Measurements from ENCODE around the gene NKX1-2.

The NKX1-2 gene

DNA sequence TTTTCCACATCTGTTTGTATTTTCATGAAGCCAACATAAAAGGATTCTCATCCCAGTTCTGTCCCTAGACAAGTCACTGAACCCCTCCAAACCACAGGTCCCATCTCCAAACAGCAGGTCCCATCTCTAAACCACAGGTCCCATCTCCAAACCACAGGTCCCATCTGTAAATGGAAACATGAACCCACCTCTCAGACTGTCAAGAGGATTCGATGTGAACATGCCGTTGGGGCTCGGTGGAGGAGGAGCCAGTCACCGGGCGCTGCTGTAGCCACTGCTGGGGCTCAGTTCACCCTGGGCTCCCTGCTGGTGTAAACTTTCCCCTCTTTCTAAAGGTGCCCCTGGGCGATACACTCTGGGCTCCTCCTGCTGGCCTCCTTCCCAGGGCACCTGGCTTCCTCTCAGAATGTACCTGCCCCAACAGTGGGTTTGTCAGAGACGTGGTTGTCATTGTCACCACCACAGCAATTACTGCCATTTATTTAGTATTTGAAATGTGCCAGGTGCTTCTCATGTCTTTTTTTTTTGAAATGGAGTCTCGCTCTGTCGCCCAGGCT, 24.8 kb upstream of the NKX1-2 start:
- DNase-seq, result peak; percentile 3

DNA sequence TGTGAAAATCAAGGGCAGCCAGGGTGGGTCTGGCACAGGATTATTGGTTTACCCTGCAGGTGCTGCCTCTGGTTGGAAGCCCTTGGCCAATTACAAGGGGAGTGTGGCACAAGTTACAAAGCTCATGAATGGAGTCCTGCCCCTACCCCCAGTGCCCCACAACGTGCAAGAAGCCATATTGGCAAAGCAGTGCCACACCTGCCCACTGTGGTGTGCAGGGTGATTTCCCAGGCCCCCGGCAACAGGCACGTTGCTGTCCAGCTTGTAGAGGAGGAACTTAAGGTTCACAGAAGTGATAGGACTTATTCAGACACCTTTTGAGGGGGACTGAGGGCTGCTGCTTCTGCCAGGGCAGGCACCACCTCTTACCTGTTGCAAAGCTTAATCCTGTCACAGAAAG, 23.2 kb upstream of the NKX1-2 start:
- DNase-seq, result no peak

DNA sequence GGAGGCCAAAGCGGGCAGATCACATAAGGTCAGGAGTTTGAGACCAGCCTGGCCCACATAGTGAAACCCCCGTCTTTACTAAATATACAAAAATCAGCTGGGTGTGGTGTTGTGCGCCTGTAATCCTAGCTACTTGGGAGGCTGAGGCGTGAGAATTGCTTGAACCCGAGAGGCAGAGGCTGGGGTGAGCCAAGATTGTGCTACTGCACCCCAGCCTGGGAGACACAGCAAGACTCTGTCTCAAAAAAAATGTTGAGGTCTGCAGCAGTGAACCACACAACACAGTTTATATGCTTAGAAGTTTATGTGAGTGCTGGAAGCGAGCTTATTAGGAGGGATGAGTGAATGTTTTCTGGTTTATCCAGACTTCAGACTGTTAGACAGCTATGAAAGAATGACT, 22.2 kb upstream of the NKX1-2 start:
- DNase-seq, result no peak

DNA sequence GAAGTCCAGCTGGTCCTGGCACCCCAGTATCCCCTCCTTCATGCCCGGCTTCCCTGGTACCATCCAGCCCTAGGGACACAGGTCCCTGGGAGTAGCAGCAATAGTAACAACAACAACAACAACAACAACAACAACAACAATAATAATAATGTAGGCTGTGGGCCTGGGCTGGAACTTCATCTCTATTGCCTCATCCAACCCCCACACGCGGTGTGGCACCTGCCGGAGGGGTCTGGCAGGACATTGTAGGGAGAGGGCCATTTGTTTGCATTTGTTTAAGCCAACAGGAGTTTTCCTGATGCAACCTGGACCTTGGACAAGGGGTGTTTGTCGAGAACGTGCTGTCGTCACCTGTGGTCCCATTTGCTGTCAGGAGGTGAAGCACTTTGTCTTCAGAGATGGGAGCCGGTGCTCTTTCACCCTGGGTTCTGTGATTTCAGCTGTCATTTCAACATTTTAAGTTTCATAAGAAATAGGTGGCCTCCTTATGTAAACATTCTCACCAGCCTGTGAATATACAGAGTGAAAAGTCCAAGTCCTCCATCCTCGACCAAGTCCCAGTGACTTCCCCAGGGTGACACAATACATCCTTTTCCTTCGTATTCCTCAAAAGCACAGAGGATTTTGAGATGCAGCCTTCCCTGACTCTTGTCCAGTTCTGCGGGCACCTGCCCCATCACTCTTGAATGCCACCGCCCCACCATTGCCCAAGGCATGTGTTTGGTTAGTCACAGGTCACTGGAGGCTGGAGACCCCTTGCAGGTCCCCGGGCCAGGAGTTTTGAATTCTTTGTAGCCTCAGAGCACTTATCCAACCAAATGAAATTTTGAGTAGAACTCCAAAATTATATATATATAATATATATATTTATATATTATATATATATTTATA, 21.0 kb upstream of the NKX1-2 start:
- DNase-seq, result no peak

DNA sequence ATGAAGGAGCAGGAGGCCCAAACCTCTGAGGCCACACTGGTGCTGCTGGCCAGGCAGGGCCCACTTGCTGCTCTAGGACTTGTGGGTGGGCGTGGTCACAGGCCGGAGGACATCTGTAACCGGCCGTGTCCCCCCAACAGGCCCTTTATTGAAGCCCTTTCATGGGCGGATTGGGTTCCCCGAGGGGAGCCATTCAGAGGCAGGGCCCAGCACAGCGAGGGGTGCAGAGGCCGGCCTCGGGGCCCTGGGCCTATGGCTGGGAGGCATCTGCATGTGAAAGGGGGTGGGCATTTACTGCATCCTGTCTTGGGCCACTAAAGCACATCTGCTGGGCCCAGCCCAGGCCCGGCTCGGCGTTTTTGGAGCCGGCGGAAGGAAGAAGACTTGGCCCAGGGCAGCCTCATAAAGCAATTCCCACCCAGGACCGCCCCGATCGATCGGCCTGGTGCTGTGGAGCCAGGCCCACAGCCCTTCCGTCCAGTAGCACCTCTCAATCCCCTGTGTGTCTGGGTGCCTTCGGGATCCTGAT, 20.2 kb upstream of the NKX1-2 start:
- DNase-seq, result no peak

GRCh38 chr10:124468624-124469023, 18.8 kb upstream of the NKX1-2 start:
- no peak for DNase-seq

- no peak for DNase-seq
These were observed 17.3 kb upstream of the NKX1-2 start for GRCh38 chr10:124467165-124467564.

DNA sequence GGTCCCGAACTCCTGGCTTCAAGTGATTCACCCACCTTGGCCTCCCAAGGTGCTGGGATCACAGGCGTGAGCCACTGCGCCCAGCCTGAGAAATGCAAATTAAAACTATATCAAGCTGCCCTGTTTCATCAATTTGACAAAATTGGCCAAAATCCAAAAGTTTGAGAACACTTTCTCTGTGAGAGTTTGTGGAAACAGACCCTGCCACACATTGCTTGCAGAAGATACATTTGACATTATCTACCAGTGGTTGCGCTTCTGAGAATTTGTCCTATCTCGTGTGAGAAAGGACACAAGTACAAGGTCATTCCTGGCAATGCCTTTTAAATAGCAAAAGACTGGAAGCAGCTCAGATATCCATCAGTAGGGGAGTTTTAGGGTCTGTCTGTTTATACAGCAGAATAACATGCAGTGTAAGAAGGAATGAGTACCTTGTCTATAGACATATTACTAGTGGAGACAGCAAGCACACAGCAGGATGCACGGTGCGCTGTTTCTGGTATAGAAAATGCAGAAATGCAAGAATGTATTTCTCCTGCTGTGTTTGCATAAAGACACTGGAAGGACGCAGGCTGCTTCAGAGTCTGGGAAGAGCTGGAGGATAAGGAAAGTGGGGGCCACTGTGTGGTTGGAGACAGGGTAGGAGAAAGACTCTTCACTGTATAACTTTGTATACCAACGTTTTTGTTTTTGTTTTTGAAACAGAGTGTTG, 16.1 kb upstream of the NKX1-2 start:
- no peak for DNase-seq

DNA sequence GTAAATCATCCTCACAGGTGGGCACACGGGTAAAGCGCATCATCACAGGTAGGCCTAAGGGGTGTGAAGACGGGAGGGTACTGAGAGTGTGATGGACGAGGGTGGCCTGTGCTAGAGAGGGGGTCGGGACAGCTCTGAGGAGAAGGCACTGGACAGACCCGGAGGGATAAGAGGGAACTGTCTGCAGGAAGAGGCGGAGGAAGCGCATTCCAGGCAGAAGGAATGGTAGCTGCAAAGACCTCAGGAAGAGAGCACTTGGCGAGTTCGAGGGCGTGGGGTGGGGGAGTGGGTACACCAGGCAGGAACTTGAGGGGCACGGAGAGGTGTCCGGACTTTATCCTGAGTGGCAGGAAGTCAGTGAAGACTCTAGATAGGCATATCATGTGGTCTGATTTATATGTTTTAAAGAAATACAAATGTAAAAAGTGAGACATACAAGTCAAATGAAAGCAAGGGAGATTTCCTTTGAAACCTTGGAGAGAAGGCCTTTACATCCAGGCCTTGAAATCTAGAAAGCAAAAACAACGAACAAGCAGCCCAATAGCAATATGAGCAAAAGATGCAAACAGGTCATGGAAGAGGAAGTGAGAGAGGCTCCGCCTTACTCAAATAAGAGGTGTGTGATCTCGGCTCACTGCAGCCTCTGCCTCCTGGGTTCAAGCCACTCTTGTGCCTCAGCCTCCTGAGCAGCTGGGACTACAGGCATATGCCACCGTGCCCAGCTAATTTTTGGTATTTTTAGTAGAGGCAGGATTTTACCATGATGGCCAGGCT, 15.4 kb upstream of the NKX1-2 start:
- DNase-seq, result no peak

- no peak for DNase-seq
These were observed 14.5 kb upstream of the NKX1-2 start for GRCh38 chr10:124464028-124464965.

- DNase-seq, result no peak
These were observed 12.5 kb upstream of the NKX1-2 start for GRCh38 chr10:124462348-124462695.

GRCh38 chr10:124461642-124462347, 12.0 kb upstream of the NKX1-2 start, which contains the start of gene LHPP:
LHPP (plus strand) TSS chr10:124461823; CDS start chr10:124461863, 40 bp downstream.
- peak; percentile 19 for DNase-seq

DNA sequence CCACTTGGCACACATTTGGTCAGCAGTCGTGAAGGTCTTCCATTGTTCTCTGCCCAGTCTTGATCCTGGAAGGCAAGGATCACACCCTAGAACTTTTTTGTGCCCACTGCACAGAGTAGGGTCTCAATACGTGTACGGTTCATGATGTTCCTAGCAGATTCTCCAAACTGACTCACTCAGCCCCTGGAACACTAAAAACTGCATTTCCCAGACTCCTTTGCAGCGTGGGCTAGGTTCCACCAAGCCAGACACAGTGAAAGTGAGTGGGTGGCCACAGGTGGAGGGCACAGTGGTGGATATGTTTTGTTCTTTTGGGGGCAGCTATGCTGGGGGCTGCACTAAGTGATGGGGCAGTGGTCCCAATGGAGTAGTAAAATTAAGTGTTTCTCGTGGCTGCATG, 10.3 kb upstream of the NKX1-2 start:
- no peak for DNase-seq

DNA sequence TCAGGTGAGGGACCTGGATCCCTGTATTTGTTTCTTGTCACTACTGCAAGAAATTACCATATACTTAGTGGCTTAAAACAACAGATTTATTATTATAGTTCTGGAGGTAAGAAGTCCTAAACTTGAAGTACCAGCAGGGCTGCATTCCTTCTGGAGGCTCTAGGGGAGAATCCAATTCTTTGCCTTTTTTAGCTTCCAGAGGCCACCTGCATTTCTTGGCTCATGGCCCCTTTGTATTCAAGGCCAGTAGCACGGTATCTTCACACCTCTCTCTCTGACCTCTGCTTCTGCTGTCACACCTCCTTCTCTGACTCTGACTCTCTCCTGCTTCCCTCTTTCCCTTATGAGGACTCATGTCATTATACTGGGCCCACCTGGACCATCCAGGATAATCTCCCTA, 9.6 kb upstream of the NKX1-2 start:
- no peak for DNase-seq

GRCh38 chr10:124458889-124459288, 9.1 kb upstream of the NKX1-2 start:
- DNase-seq, result no peak

- no peak for DNase-seq
These were observed 8.6 kb upstream of the NKX1-2 start for GRCh38 chr10:124458473-124458872.

- no peak for DNase-seq
These were observed 5.6 kb upstream of the NKX1-2 start for GRCh38 chr10:124455441-124455840.

GRCh38 chr10:124453960-124454610, 4.2 kb upstream of the NKX1-2 start:
- DNase-seq, result no peak

GRCh38 chr10:124451276-124451675, 1.4 kb upstream of the NKX1-2 start:
- no peak for DNase-seq

DNA sequence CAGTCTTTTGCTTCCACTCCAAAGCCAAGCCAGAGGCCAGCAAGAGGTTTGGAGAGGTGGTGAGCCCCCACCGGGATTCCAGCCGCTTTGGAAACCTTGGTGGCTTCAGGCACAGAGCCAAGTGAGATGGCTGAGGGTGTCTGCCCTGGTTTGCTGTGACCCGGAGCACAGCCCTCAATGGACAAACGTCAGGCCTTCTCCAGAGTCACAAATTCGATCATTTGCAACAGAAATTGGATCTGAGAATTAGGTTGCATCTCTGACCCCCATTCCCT, 885 bp upstream of the NKX1-2 start:
- DNase-seq, result no peak

All from NCI-H2107 (cell line).